Renal cortical epithelial cell (primary cell): Measurements from ENCODE around the gene DLL1. TPM values are rescaled to one million over a fixed set of nuclear protein-coding genes. Genes with fewer than 3 reads are reported as not detected.
"Not testable (repeated sequence)": the region's sequence is repeated elsewhere in the genome, so short reads cannot be mapped to it uniquely, and the experiment has no call there.

ENCODE experiments used
- DNase-seq: peaks from one replicate; pipeline ENCODE4 v3.0.0-alpha.2; 2011; ENCODE audit warnings: low read depth
- total RNA-seq: library from RNA; depleted of rRNA; stranded (reverse); fragments of >200 nt; gene quantifications from 2 replicates; pipeline ENCODE4 v1.2.3, GENCODE V29; 2014

DLL1 gene
- total RNA-seq, 1 donor from 2014 or later = 0.15 TPM

- no peak for DNase-seq
These were observed 21.6 kb downstream of the DLL1 start for GRCh38 chr6:170269151-170269845.

- DNase-seq = no peak
These were observed 22.4 kb downstream of the DLL1 start for GRCh38 chr6:170268216-170269129.

- DNase-seq = no peak
These were observed 23.2 kb downstream of the DLL1 start for GRCh38 chr6:170267688-170268087.

- DNase-seq = no peak
These were observed 24.6 kb downstream of the DLL1 start for GRCh38 chr6:170266061-170266825.

- no peak for DNase-seq
These were observed 25.2 kb downstream of the DLL1 start for GRCh38 chr6:170265655-170266054.

GRCh38 chr6:170264644-170265043 lies 26.2 kb downstream of the DLL1 start:
- DNase-seq = not testable (repeated sequence)

GRCh38 chr6:170264086-170264485 lies 26.8 kb downstream of the DLL1 start:
- DNase-seq = no peak

- DNase-seq = no peak
These were observed 27.5 kb downstream of the DLL1 start for GRCh38 chr6:170263410-170263809.

GRCh38 chr6:170262489-170263088 lies 28.3 kb downstream of the DLL1 start:
- DNase-seq = no peak

- DNase-seq = no peak
These were observed 29.0 kb downstream of the DLL1 start for GRCh38 chr6:170261643-170262488.

GRCh38 chr6:170260686-170261085 lies 30.2 kb downstream of the DLL1 start:
- DNase-seq = no peak

GRCh38 chr6:170259278-170259677 lies 31.6 kb downstream of the DLL1 start:
- no peak for DNase-seq

- no peak for DNase-seq
These were observed 32.5 kb downstream of the DLL1 start for GRCh38 chr6:170258407-170258806.

GRCh38 chr6:170257376-170257775 lies 33.5 kb downstream of the DLL1 start:
- no peak for DNase-seq

GRCh38 chr6:170256641-170257040 lies 34.2 kb downstream of the DLL1 start:
- DNase-seq = no peak

GRCh38 chr6:170255426-170256125 lies 35.3 kb downstream of the DLL1 start:
- peak; percentile 1 for DNase-seq

GRCh38 chr6:170254315-170255213 lies 36.3 kb downstream of the DLL1 start:
- DNase-seq = no peak

GRCh38 chr6:170253910-170254269 lies 37.0 kb downstream of the DLL1 start:
- no peak for DNase-seq

GRCh38 chr6:170253226-170253909 lies 37.5 kb downstream of the DLL1 start:
- DNase-seq = no peak
